HL-60 (cell line): ENCODE measurements around the gene PLCB1.

Source experiments
- DNase-seq, 2 experiments: peaks; one replicate each; pipeline ENCODE4 v3.0.0-alpha.2; 2010 to 2020; ENCODE audit warnings: low read depth in 1 of 2, low spot score in 1 of 2
- H3K27ac ChIP-seq: fragments of 250-450 bp; sonication (Bioruptor Pico); replicated peaks from 2 replicates; pipeline ENCODE4 v1.5.1; 2020; ENCODE audit warnings: mild to moderate bottlenecking, moderate library complexity
- H3K27me3 ChIP-seq: fragments of 250-450 bp; sonication (Bioruptor Pico); 2 replicates; pipeline ENCODE4 v1.5.1; 2021; ENCODE audit warnings: mild to moderate bottlenecking, moderate library complexity; ENCODE audit not compliant: insufficient read depth, poor library complexity, severe bottlenecking
- H3K4me3 ChIP-seq: replicated peaks from 2 replicates; pipeline ENCODE4 v1.5.1; 2011; ENCODE audit warnings: mild to moderate bottlenecking, control low read depth, low read length; ENCODE audit not compliant: insufficient read depth
- CTCF ChIP-seq: IDR thresholded peaks from one replicate; pipeline ENCODE4 v1.5.1; 2011; ENCODE audit warnings: low read length, control low read depth, inconsistent platforms; ENCODE audit not compliant: insufficient read depth
- GABPA ChIP-seq: IDR thresholded peaks from 2 replicates; pipeline ENCODE4 v1.6.1; 2012; ENCODE audit warnings: low read depth
- POLR2AphosphoS5 ChIP-seq: IDR thresholded peaks from 2 replicates; pipeline ENCODE4 v1.6.1; 2012; ENCODE audit warnings: low read depth
- SPI1 ChIP-seq: IDR thresholded peaks from 2 replicates; pipeline ENCODE4 v1.6.1; 2012; ENCODE audit warnings: low read depth, mild to moderate bottlenecking, borderline replicate concordance
- TF ChIP-seq, protein P1 (sequence below): IDR thresholded peaks from 2 replicates; pipeline ENCODE4 v1.6.1; 2012; ENCODE audit warnings: low read depth; ENCODE audit not compliant: insufficient replicate concordance

PLCB1 gene

GRCh38 chr20:8571611-8572010 lies 439.5 kb downstream of the PLCB1 start:
- no peak overlapping the region for H3K27ac ChIP-seq
- no peak for DNase-seq
- TF ChIP-seq, protein P1, sequence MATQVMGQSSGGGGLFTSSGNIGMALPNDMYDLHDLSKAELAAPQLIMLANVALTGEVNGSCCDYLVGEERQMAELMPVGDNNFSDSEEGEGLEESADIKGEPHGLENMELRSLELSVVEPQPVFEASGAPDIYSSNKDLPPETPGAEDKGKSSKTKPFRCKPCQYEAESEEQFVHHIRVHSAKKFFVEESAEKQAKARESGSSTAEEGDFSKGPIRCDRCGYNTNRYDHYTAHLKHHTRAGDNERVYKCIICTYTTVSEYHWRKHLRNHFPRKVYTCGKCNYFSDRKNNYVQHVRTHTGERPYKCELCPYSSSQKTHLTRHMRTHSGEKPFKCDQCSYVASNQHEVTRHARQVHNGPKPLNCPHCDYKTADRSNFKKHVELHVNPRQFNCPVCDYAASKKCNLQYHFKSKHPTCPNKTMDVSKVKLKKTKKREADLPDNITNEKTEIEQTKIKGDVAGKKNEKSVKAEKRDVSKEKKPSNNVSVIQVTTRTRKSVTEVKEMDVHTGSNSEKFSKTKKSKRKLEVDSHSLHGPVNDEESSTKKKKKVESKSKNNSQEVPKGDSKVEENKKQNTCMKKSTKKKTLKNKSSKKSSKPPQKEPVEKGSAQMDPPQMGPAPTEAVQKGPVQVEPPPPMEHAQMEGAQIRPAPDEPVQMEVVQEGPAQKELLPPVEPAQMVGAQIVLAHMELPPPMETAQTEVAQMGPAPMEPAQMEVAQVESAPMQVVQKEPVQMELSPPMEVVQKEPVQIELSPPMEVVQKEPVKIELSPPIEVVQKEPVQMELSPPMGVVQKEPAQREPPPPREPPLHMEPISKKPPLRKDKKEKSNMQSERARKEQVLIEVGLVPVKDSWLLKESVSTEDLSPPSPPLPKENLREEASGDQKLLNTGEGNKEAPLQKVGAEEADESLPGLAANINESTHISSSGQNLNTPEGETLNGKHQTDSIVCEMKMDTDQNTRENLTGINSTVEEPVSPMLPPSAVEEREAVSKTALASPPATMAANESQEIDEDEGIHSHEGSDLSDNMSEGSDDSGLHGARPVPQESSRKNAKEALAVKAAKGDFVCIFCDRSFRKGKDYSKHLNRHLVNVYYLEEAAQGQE = no peak
- TF ChIP-seq CTCF (no peak), GABPA (no peak), SPI1 (no peak), POLR2AphosphoS5 (no peak)
- no peak overlapping the region for H3K4me3 ChIP-seq
- H3K27me3 ChIP-seq = no peaks in the 10 kb centered on the region

GRCh38 chr20:8573686-8574085 lies 441.6 kb downstream of the PLCB1 start:
- Histone ChIP-seq H3K27ac (no peak overlapping the region), H3K27me3 (no peaks in the 10 kb centered on the region), H3K4me3 (no peak overlapping the region)
- DNase-seq = no peak
- TF ChIP-seq, protein P1 = no peak
- TF ChIP-seq GABPA = no peak
- no peak for TF ChIP-seq POLR2AphosphoS5
- no peak for TF ChIP-seq SPI1
- TF ChIP-seq CTCF = no peak

GRCh38 chr20:8575114-8575513 lies 443.0 kb downstream of the PLCB1 start:
- DNase-seq = no peak

More at GRCh38 chr20:8575114-8575513, 443.0 kb downstream of the PLCB1 start:
- TF ChIP-seq, protein P1 = no peak
- TF ChIP-seq POLR2AphosphoS5 (no peak), SPI1 (no peak), CTCF (no peak), GABPA (no peak)
- Histone ChIP-seq H3K27me3 (no peaks in the 10 kb centered on the region), H3K4me3 (no peak overlapping the region), H3K27ac (no peak overlapping the region)
